Suppressor macrophage treated with lipopolysaccharide for 4 hours (primary cell): ENCODE results near the gene ADIPOR2.

ENCODE experiments used
- DNase-seq: peaks from one replicate; pipeline ENCODE4 v3.0.0-alpha.2; 2020

The ADIPOR2 gene, protein sequence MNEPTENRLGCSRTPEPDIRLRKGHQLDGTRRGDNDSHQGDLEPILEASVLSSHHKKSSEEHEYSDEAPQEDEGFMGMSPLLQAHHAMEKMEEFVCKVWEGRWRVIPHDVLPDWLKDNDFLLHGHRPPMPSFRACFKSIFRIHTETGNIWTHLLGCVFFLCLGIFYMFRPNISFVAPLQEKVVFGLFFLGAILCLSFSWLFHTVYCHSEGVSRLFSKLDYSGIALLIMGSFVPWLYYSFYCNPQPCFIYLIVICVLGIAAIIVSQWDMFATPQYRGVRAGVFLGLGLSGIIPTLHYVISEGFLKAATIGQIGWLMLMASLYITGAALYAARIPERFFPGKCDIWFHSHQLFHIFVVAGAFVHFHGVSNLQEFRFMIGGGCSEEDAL

DNA sequence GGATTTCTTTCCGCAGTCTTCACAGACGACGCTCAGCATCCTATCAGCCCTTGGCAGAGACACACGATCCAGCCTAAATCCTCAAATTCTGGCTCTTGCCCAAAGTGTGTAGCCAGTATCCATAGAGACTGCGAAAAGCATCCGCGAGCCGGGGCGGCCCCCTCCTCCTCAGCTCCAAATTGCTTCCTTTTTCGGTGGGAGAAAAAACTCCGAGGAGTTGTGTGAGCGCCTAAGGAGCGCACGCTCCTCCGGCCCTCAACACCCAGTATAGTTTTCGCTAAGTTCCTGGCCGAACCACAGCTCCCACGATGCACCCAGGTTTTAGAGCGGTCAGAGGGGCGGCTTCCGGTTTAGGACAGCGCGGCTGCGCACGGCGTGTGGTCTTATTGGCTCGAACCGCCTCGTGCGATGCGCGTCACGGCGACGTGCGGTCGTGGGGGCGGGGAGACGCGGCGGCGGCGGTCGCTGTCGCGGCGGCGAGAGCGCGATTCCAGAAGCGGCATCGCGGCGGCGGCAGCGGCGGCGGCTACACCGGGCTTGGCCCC, at the start of gene ADIPOR2:
Gene ADIPOR2, plus strand, starts transcription at position 493 of the 545 bp plus-strand sequence. CDS start 63,274 bp downstream, outside the sequence.
- peak; percentile 99 for DNase-seq

DNA sequence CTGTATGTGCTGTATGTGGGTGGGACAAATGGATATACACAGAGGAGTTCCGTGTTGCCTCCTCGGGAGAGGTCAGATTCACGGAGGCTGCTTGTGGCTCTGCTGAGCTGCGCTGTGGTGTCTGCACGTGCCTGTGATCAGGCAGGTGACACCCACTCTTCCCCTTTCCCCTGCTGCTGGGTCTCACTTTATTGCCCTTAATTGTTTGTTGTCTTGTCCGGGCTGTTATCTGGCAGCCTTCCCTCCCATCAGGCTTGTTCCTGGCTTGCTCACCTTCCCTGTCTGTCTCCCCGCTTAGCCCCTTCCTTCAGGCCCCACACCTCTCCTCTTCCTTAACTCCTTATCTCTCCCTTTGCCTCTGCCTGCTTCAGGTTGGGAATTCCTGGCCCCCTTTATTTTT, 48.4 kb upstream of the ADIPOR2 start:
- no peak for DNase-seq

DNA sequence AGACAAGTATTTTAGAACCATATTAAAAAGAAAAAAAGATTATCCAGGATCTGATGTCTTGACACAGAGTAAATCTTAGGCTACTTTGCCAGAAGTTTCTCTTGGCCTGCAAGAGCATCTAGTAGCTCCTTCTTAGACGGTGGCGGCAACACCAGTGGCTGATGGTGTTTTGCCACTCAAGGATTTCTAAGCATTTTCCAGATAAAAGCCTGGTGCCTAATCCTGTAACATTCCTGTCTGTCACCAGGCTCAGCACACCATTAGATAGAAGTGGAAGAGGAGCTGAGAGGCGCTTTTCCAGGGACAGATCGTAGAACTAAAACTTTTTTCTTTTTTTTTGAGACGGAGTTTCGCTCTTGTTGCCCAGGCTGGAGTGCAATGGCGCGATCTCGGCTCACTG, 47.8 kb upstream of the ADIPOR2 start:
- DNase-seq = no peak

DNA sequence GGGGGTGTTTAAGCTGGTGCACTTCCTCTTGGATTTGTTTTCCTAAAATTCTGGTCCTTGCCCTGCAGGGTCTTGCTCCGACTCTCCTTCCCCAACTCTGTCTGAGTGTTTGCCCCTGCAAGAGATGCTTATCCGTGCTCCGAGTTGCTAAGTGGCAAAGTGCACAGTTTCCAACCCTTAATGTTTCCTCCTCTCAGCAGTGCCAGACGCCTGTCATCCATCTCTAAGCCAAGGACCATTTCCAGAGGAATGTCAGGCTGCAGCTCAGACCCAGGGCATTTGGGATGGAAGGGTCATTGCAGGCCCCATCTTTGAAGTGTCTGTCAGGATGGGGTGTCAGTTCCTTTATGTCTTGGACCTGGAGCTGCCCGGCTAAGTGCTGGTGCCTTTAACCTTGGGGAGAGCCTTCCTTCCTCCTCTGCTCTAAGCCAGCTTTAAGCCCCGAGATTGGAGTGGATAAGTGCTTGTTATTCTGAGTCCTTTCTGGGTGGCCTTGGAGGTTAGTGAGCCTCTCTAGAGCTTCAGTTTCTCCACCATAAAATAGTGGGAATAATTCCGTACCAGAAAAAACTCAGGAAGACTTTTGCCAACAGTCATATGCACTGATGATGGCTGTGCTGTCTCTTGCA, 46.9 kb upstream of the ADIPOR2 start:
- DNase-seq = no peak

DNA sequence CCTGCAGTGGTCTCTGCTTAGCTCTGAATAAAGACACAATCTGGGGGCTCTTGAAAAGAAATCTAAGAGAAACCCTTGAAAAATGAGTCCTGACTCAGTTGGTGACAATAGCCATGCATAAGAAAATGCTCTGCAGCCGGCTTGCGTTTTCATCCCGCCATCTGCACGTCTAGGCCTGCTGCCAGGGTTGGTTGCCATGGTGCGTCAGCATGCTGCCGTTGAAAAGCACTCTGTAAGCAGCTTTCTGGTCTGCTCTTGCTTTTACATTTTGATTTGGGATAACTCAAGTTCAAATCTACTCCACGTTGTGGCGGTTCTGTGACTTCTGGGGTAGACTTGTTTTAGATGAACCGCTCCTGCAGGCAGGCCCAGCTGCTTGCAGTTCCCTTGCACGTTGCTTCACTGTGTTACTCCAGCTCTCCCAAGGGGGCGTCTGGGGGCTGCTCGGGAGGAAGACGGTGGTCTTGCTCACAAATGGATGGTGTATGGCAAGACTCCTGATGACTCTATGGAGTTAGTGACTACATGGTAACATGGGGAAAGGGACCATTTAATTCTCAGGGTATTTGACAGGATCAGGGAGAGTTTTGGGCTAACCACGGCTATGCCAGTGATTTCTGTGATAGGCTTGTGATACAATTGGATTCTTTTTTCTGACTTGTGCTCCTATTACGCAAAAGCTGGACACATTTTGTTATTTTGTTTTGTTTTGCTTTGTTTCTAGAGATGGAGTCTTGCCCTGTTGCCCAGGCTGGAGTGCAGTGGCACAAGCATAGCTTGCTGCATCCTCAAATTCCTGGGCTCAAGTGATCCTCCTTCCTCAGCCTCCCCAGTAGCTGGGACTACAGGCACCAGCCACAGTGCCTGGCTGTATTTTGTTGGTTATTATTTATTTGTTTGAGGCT, 46.1 kb upstream of the ADIPOR2 start:
- no peak for DNase-seq

DNA sequence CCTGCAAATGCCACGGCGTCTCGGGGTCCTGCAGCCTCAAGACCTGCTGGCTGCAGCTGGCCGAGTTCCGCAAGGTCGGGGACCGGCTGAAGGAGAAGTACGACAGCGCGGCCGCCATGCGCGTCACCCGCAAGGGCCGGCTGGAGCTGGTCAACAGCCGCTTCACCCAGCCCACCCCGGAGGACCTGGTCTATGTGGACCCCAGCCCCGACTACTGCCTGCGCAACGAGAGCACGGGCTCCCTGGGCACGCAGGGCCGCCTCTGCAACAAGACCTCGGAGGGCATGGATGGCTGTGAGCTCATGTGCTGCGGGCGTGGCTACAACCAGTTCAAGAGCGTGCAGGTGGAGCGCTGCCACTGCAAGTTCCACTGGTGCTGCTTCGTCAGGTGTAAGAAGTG, 45.1 kb upstream of the ADIPOR2 start:
- DNase-seq = no peak

DNA sequence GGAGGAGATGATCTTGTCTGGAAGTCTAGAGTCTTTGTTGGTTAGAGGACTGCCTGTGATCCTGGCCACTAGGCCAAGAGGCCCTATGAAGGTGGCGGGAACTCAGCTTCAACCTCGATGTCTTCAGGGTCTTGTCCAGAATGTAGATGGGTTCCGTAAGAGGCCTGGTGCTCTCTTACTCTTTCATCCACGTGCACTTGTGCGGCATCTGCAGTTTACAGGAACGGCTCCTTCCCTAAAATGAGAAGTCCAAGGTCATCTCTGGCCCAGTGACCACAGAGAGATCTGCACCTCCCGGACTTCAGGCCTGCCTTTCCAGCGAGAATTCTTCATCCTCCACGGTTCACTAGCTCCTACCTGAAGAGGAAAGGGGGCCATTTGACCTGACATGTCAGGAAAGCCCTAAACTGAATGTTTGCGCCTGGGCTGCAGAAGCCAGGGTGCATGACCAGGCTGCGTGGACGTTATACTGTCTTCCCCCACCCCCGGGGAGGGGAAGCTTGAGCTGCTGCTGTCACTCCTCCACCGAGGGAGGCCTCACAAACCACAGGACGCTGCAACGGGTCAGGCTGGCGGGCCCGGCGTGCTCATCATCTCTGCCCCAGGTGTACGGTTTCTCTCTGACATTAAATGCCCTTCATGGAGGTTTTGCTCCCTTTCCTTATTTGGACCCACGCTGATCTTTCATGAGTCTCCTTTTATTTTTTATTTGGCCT, 44.1 kb upstream of the ADIPOR2 start:
- peak; percentile 37 for DNase-seq

DNA sequence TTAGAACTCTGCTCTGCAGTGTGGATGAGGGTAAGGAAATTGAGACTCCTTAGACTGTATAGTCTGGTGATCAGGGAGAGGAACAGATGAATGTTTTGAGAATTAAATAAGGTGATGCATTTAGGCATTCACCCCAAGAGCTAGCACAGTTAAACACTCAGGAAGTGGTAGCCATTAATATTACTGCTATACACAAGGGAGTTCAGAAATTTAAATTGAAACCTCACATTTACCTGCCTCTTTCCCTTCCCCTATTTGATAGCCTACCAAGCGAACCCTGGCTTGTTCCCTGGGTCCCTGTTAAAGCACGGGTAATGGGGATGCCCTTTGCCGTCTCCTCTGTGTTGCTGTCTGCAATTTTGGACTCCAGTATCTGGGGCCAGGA, 43.6 kb upstream of the ADIPOR2 start:
- DNase-seq = no peak

DNA sequence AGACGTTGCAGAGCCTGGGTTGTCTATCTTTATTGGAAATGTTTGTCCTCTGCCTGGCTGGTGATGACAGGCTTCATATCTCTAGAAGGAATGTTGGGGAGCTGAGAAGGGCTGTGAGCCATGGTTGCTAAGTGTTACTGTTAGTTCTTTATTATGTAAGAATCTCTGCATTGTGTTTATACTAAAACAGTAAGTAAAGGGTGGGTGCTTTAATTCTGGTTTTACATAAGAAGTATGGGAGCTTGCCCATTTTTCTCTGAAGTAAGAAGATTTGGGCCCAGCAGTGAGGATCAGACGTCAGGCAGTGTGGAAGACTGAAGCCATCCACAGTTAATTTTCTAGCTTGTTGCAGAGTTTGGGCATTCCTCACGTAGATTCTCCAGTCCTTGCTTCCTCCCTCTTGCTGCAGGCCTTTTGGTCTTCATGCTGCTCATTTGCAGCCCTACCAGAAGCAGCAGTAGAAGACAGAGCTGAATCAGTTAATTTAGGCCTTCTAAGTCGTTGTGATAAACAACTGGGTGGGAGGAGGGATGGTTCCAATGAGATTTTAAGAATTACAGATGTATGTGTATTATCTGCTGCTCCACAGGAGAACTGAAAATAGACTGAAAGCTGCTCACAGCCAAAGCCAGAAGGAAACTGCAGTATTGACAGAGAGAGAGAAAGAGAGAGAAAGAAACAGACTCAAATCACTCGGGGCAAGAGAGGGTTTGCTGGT, 40.5 kb upstream of the ADIPOR2 start:
- no peak for DNase-seq

DNA sequence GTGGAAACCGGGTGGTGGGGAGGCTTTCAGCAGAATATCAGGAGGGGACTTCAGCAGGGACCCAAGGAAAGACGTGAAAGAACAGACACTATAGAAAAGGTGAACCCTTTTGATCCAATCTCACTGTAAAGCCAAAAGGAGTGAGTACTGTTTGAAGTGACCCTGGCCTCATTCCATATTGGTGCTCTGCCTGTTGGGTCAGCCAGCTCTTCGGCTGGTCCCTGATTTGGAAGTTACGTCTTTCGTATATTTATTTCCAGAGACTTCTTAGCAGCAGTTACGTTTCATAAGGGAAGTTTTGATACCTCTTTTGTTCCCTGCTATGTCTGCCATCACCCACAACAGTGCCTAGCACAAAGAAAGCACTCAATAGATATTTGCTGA, 39.9 kb upstream of the ADIPOR2 start:
- DNase-seq = no peak

DNA sequence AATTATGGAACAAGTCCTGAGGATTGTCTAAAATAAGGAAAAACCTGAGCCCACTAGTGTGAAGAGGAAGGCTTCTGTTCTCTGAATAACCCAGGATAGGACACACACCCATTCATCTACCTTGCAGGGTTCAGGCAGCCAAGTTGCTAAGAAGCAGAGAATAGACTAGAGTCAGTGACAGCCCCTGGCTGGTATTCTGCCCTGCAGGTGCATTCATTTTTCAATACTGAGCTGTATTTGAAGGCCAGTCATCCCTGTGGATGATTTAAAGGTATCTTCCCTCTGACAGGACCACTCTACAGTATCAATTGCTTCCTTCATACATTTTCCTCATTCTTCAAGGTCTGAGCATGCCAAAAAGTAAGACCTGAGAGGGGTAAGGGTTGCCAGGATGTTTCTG, 38.9 kb upstream of the ADIPOR2 start:
- no peak for DNase-seq

DNA sequence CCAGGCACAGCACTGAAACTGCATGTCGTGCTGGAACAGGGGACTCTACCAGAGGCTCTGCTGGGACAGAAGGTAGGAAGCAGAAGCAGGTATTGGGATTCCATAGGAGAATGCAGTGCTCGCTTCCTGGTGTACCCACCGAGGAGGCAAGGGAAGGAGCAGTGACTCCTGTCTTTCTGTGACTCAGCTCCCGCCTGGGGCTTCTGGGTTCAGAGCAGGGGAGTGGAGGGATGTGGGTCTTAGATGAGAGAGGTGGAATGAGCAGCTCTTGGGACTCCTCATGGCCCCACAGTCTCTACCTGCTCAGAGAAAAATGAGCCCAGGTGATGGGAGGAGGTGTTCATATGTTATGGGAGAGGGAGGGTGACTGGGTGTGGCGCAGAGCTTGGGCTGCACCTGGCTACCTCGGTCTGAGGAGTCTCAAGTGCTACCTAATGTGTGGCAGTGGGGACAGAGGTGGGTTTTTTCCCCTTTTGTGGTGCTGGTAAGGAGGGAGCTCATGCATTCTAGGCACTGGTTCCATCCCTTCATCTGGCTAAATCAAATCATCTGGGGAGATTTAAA, 35.6 kb upstream of the ADIPOR2 start:
- DNase-seq = no peak

DNA sequence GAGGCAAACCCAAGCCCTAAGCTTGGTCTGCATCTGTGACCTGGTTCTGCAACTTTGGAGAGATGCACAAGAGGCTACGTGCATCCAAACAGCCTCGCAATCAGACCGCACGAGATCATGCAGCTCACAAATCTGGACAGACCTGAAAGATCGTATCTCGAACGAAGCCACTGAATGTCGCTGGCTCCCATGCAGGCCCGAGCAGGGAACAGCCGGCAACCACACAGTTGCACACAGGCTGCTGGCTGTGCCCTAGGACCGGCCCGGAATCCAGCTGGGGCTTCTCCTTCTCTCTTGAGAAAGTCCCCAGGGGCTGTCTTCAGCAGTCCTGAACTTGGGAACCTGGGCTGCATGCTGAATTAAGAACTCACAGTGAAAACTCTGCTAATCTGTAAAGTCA, 34.0 kb upstream of the ADIPOR2 start:
- no peak for DNase-seq

DNA sequence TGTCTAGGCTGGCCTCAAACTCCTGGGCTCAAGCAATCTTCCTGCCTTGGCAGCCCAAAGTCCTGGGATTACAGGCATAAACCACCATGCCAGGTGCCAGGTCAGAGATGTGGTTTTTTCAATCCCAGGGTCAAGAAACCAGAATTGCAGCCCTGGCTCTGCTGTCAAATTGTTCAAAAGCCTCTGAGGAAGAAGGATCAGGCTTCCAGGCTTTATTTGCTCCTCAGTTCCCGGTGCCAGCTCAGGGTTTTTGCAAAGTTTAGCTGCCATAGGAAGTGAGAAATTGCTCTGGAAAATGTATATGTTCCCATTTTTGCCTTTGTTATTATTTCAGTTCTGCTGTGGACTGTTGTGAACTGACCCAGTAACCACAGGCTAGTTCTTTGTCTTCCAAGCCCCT, 33.2 kb upstream of the ADIPOR2 start:
- DNase-seq = peak; percentile 13

DNA sequence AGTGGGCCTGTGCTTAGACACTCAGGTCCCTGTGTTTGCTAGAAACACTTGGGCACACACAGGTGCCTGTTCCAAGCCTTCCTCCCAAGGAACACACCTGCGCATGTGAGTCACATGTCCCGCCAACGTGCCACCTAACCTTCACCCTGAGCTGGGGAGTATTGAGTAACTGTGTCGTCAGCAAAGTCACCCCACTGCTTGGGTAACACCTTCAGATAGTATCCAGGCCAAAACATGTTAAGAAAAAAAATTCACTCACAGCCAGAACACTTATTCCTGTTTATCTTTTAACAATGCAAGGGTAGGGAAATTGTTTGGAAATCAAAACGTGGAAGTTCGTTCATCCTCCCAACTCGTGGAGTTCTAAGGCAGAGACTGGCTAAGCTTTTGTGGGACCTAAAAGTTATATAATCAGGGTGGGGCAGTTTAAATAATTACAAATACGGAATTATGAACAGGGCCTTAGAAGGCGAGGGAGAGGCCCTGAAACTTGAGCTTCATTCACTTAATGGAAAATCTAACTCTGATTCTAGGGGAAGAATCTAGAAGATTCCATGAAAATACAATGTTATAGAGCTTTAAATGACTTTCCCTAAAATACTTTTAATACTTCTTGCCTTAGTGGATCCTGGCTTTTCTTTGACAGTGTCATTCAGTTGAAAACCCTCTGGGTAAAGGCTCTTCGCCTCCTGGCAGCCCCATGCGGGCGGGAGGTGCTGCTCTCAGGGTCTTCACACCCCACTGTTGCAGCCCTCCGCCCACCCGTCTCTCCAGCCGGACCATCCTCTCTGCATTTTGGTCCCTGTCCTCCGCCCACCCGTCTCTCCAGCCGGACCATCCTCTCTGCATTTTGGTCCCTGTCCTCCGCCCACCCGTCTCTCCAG, 30.3 kb upstream of the ADIPOR2 start:
- DNase-seq = no peak

DNA sequence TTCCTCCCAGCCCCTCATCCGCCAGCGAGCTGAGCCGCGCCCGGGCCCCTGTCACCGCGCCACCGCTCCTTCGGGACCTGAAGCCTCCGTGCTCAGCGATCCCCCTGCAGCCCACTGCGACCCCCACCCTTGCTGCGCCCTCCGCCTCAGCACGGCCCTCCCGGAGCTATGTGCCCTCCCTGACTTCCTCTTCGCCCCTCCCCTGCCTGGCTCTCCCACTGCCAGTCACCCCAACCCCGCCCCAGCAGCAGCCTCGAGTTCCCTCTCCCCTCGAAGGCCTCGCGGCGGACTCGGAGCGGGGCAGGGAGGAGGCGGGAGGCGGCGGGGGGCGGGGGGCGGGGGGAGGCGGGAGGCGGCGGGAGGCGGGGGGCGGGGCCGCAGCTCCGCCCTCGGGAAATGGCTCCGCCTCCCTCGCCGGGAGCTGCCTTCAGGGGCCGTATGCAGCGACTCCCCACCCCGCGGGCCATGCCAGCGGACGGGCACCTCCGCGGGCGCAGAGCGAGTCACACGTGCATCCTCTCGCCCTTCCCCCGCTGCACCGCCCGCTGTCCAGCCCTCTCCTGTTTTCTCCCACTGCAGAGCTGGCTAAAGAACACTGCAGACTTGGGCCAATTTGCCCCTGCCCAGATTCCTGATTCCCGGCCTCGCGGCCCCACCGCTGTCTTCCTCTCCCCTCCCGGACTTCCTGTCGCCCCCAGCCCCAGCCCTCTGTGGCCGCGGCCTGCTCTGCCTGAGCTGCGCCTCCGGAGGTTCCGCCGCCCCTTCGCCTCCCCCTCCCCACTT, 29.1 kb upstream of the ADIPOR2 start:
- peak; percentile 74 for DNase-seq

DNA sequence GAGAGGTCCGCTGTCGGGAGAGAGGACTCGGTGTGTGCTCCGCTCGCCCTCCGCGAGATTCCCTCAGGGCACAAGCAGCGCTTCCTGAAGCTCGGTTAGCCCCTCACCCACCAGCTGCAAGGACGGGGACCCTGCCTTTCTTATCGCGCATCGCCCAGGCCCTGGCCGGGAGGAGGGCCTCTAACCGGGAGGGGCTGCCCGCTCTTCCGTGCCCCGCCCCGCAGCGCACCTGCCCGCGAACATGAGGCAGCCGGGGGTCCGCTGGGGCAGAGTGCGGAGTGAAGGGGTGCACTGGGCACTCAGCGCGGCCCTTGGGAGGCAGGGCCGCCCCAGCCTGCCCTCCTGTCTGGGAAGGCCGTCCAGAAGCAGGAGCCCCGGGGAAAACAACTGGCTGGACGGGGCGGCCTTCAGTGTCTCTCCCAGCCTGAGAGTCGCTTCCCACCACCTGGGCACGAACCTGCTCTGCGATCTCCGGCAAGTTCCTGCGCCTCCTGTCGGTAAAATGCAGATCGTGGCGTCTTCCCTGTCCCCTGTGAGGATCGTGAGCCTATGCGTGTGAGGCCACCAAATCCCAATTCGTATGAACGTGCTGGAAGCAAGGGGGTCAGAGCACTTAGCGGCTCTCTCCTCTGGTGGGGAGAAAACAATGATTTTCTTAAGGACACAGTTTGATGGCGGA, 28.0 kb upstream of the ADIPOR2 start:
- DNase-seq = no peak

DNA sequence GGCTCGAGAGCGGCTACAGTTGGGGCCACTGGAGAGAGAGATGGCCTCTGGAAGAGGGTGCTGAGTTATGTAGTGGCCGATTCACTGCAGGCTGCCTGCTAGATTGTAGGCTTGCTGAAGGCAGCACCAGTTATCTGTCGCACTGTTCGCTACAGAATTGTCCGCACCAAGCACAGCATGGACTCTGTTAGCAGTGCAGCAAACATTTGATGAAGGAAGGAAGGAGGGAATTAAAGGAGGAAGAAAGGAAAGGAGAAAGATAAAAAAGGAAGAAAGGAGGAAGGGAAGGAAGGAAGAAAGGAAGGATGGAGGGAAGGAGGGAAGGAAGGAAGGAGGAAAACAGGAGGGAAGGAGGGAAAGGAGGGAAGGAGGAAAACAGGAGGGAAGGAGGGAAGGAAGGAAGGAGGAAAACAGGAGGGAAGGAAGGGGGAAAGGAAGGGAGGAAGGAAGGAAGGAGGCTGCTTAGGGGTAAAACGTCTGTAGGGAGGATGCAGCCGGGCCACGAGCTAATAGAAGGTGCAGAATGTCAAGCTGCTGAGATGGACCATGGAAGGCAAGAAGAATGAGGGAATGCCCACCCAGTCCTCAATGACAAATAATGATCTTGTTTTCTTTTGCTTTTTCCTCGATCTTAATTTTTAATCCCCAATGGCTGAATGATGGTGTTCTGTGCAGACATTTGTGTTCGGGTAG, 27.3 kb upstream of the ADIPOR2 start:
- no peak for DNase-seq

DNA sequence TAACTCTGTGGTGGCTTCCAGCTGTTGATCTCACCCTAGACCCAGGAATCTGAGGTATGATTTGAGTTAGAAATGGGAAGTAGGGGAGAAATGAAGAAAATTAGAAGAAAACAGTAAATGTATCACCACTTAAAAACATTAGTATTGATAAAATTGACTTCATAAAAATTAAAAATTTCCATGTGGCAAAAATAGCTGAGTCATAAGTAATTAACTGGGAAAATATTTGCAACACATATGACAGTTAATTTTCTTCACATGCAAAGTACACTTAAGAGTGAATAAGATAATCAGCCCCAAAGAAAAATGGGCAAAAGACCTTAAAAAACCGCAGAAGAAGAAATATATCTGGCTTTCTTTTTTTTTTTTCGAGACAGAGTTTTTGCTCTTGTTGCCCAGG, 25.5 kb upstream of the ADIPOR2 start:
- DNase-seq = no peak
